Activated naive CD4-positive, alpha-beta T cell treated with anti-CD3 and anti-CD28 coated beads, Interleukin-2, amount 50 U/mL, for 72 hours (primary cell): ENCODE results near the gene RRP1. TPM values are rescaled to one million over a fixed set of nuclear protein-coding genes. Genes with fewer than 3 reads are reported as not detected.

Source experiments
- ATAC-seq, 2 donors: fragments of 150-1000 bp; cut with Tn5 transposase; 2 replicates each; pipeline ENCODE4 v1.10.0; 2021; ENCODE audit warnings: mild to moderate bottlenecking in 2 of 2, moderate library complexity in 2 of 2
- DNase-seq, 2 donors: peaks; one replicate each; pipeline ENCODE4 v3.0.0; 2021 to 2022; ENCODE audit warnings: low spot score in 2 of 2
- H3K27ac Mint-ChIP-seq, 2 donors: one replicate each; pipeline ENCODE4 v1.8.0; 2022; ENCODE audit warnings: mild to moderate bottlenecking in 2 of 2, mixed read lengths in 2 of 2
- H3K36me3 Mint-ChIP-seq, 2 donors: one replicate each; pipeline ENCODE4 v1.8.0; 2022; ENCODE audit warnings: mixed read lengths in 2 of 2
- H3K9me3 Mint-ChIP-seq, 2 donors: one replicate each; pipeline ENCODE4 v1.8.0; 2022; ENCODE audit warnings: mixed read lengths in 2 of 2
- total RNA-seq, 2 donors: library from RNA; stranded (reverse); gene quantifications; one replicate each; pipeline ENCODE4 v1.2.3, GENCODE V29; 2022

Gene RRP1
- total RNA-seq, 2 donors from 2014 or later, result 29.9 to 54.1 TPM

- peak; percentile 33 to 48 for ATAC-seq
- DNase-seq, result no peak
- Mint-ChIP-seq H3K9me3 (no peaks in the 10 kb centered on the region), H3K27ac (peak overlapping the region in 1 of 2 donors; percentile 62), H3K36me3 (no peaks in the 10 kb centered on the region)
Observed at GRCh38 chr21:43783098-43783700, 6.2 kb upstream of the RRP1 start.

- peaks cover 4 to 5% of the 10 kb centered on the region in 2 donors for H3K36me3 Mint-ChIP-seq
- no peaks in the 10 kb centered on the region for H3K9me3 Mint-ChIP-seq
- H3K27ac Mint-ChIP-seq, result no peak overlapping the region
- DNase-seq (no peak), ATAC-seq (no peak)
Observed at GRCh38 chr21:43785134-43785533, 4.2 kb upstream of the RRP1 start.

- DNase-seq, result no peak
- Mint-ChIP-seq H3K9me3 (no peaks in the 10 kb centered on the region), H3K36me3 (peaks cover 15 to 17% of the 10 kb centered on the region in 2 donors), H3K27ac (no peak overlapping the region)
- no peak for ATAC-seq
Observed at GRCh38 chr21:43786300-43786806, 3.0 kb upstream of the RRP1 start.

GRCh38 chr21:43786807-43787440 lies 2.5 kb upstream of the RRP1 start:
- DNase-seq (no peak), ATAC-seq (no peak)
- peaks cover 17 to 20% of the 10 kb centered on the region in 2 donors for H3K36me3 Mint-ChIP-seq
- H3K9me3 Mint-ChIP-seq, result no peaks in the 10 kb centered on the region
- H3K27ac Mint-ChIP-seq, result no peak overlapping the region

- ATAC-seq (no peak), DNase-seq (no peak)
- Mint-ChIP-seq H3K36me3 (peaks cover 28 to 32% of the 10 kb centered on the region in 2 donors), H3K27ac (peak overlapping the region; percentile 94 to 98), H3K9me3 (no peaks in the 10 kb centered on the region)
Observed at GRCh38 chr21:43790010-43790524, 690 bp downstream of the RRP1 start.

GRCh38 chr21:43792406-43792805 lies 3.0 kb downstream of the RRP1 start:
- Mint-ChIP-seq H3K36me3 (peaks cover 28 to 39% of the 10 kb centered on the region in 2 donors), H3K27ac (peak overlapping the region; percentile 62 to 78), H3K9me3 (no peaks in the 10 kb centered on the region)
- no peak for ATAC-seq
- DNase-seq, result no peak

- Mint-ChIP-seq H3K36me3 (peaks cover 31 to 39% of the 10 kb centered on the region in 2 donors), H3K9me3 (no peaks in the 10 kb centered on the region), H3K27ac (peak overlapping the region in 1 of 2 donors; percentile 68)
Observed at GRCh38 chr21:43793243-43793642, 3.9 kb downstream of the RRP1 start.

GRCh38 chr21:43794311-43794710 lies 4.9 kb downstream of the RRP1 start:
- no peaks in the 10 kb centered on the region for H3K9me3 Mint-ChIP-seq
- no peak for ATAC-seq
- DNase-seq, result no peak
- no peak overlapping the region for H3K27ac Mint-ChIP-seq
- peaks cover 40 to 49% of the 10 kb centered on the region in 2 donors for H3K36me3 Mint-ChIP-seq

More at GRCh38 chr21:43793243-43793642, 3.9 kb downstream of the RRP1 start:
- ATAC-seq, result no peak
- DNase-seq, result no peak

- peaks cover 38 to 48% of the 10 kb centered on the region in 2 donors for H3K36me3 Mint-ChIP-seq
- DNase-seq (no peak), ATAC-seq (no peak)
- no peak overlapping the region for H3K27ac Mint-ChIP-seq
- H3K9me3 Mint-ChIP-seq, result no peaks in the 10 kb centered on the region
Observed at GRCh38 chr21:43794857-43795256, 5.5 kb downstream of the RRP1 start.

- Mint-ChIP-seq H3K27ac (no peak overlapping the region), H3K9me3 (no peaks in the 10 kb centered on the region), H3K36me3 (peaks cover 22 to 40% of the 10 kb centered on the region in 2 donors)
- DNase-seq, result no peak
- ATAC-seq, result no peak
Observed at GRCh38 chr21:43797415-43797814, 8.0 kb downstream of the RRP1 start.

GRCh38 chr21:43797925-43798715 lies 8.7 kb downstream of the RRP1 start:
- no peak for ATAC-seq
- Mint-ChIP-seq H3K36me3 (peaks cover 20 to 37% of the 10 kb centered on the region in 2 donors), H3K9me3 (no peaks in the 10 kb centered on the region), H3K27ac (peak overlapping the region; percentile 23 to 88)
- DNase-seq, result no peak

GRCh38 chr21:43799301-43799840 lies 10.0 kb downstream of the RRP1 start:
- no peaks in the 10 kb centered on the region for H3K9me3 Mint-ChIP-seq
- ATAC-seq, result no peak

GRCh38 chr21:43800124-43800523 lies 10.7 kb downstream of the RRP1 start:
- Mint-ChIP-seq H3K9me3 (no peaks in the 10 kb centered on the region), H3K36me3 (peaks cover 20 to 30% of the 10 kb centered on the region in 2 donors)
- no peak for ATAC-seq

More at GRCh38 chr21:43799301-43799840, 10.0 kb downstream of the RRP1 start:
- Mint-ChIP-seq H3K36me3 (peaks cover 20 to 33% of the 10 kb centered on the region in 2 donors), H3K27ac (peak overlapping the region in 1 of 2 donors; percentile 4)
- DNase-seq, result no peak

GRCh38 chr21:43800566-43800965 lies 11.2 kb downstream of the RRP1 start:
- DNase-seq (no peak), ATAC-seq (no peak)
- Mint-ChIP-seq H3K27ac (peak overlapping the region in 1 of 2 donors; percentile 29), H3K9me3 (no peaks in the 10 kb centered on the region), H3K36me3 (peaks cover 20 to 28% of the 10 kb centered on the region in 2 donors)

More at GRCh38 chr21:43800124-43800523, 10.7 kb downstream of the RRP1 start:
- no peak for DNase-seq
- H3K27ac Mint-ChIP-seq, result no peak overlapping the region

GRCh38 chr21:43801006-43801783 lies 11.8 kb downstream of the RRP1 start:
- no peaks in the 10 kb centered on the region for H3K9me3 Mint-ChIP-seq
- DNase-seq, result no peak
- peak overlapping the region in 1 of 2 donors; percentile 29 for H3K27ac Mint-ChIP-seq
- peaks cover 20 to 28% of the 10 kb centered on the region in 2 donors for H3K36me3 Mint-ChIP-seq
- no peak for ATAC-seq
